HG03175 (cell line): ENCODE results near the gene WARS2.
"Not testable (repeated sequence)": the region's sequence is repeated elsewhere in the genome, so short reads cannot be mapped to it uniquely, and the experiment has no call there.

ENCODE experiments used
- ATAC-seq: cut with Tn5 transposase; IDR thresholded peaks from one replicate; pipeline ENCODE4 v1.9.1; 2021; ENCODE audit warnings: mild to moderate bottlenecking, moderate library complexity; ENCODE audit not compliant: unreplicated experiment

Gene WARS2

GRCh38 chr1:119140177-119141019 lies at the start of gene WARS2:
WARS2 (minus strand) TSS chr1:119140653; CDS start chr1:119140644, 9 bp downstream.
- ATAC-seq, result peak; percentile 90

GRCh38 chr1:119188926-119189325 lies 48.5 kb upstream of the WARS2 start:
- ATAC-seq, result no peak

- ATAC-seq, result no peak
These were observed 47.0 kb upstream of the WARS2 start for GRCh38 chr1:119187416-119187815.

- no peak for ATAC-seq
These were observed 46.0 kb upstream of the WARS2 start for GRCh38 chr1:119186471-119186870.

- ATAC-seq, result no peak
These were observed 44.5 kb upstream of the WARS2 start for GRCh38 chr1:119184972-119185371.

- ATAC-seq, result no peak
These were observed 40.8 kb upstream of the WARS2 start for GRCh38 chr1:119181218-119181617.

- no peak for ATAC-seq
These were observed 38.6 kb upstream of the WARS2 start for GRCh38 chr1:119179051-119179450.

- ATAC-seq, result not testable (repeated sequence)
These were observed 32.5 kb upstream of the WARS2 start for GRCh38 chr1:119172927-119173326.

- not testable (repeated sequence) for ATAC-seq
These were observed 31.0 kb upstream of the WARS2 start for GRCh38 chr1:119171381-119172010.

- ATAC-seq, result no peak
These were observed 22.9 kb upstream of the WARS2 start for GRCh38 chr1:119163396-119163795.

- ATAC-seq, result no peak
These were observed 20.4 kb upstream of the WARS2 start for GRCh38 chr1:119160866-119161265.

- ATAC-seq, result no peak
These were observed 20.0 kb upstream of the WARS2 start for GRCh38 chr1:119160409-119160808.

GRCh38 chr1:119159966-119160365 lies 19.5 kb upstream of the WARS2 start:
- ATAC-seq, result no peak

GRCh38 chr1:119159111-119159510 lies 18.7 kb upstream of the WARS2 start:
- ATAC-seq, result no peak

- not testable (repeated sequence) for ATAC-seq
These were observed 16.3 kb upstream of the WARS2 start for GRCh38 chr1:119156761-119157160.

- ATAC-seq, result not testable (repeated sequence)
These were observed 14.6 kb upstream of the WARS2 start for GRCh38 chr1:119155069-119155468.

GRCh38 chr1:119150150-119150549 lies 9.7 kb upstream of the WARS2 start:
- ATAC-seq, result no peak

GRCh38 chr1:119147661-119148090 lies 7.2 kb upstream of the WARS2 start:
- ATAC-seq, result no peak

GRCh38 chr1:119146466-119146865 lies 6.0 kb upstream of the WARS2 start:
- no peak for ATAC-seq

- ATAC-seq, result no peak
These were observed 4.4 kb upstream of the WARS2 start for GRCh38 chr1:119144813-119145212.

GRCh38 chr1:119143706-119144105 lies 3.3 kb upstream of the WARS2 start:
- no peak for ATAC-seq

GRCh38 chr1:119141660-119142059 lies 1.2 kb upstream of the WARS2 start:
- ATAC-seq, result no peak
